Epidermal melanocyte (primary cell): ENCODE measurements around the gene DMD.
"Not testable (repeated sequence)": the region's sequence is repeated elsewhere in the genome, so short reads cannot be mapped to it uniquely, and the experiment has no call there.

Source experiments
- DNase-seq: peaks from one replicate; pipeline ENCODE4 v3.0.0; 2011; ENCODE audit warnings: low spot score; ENCODE audit not compliant: insufficient read length

Gene DMD

DNA sequence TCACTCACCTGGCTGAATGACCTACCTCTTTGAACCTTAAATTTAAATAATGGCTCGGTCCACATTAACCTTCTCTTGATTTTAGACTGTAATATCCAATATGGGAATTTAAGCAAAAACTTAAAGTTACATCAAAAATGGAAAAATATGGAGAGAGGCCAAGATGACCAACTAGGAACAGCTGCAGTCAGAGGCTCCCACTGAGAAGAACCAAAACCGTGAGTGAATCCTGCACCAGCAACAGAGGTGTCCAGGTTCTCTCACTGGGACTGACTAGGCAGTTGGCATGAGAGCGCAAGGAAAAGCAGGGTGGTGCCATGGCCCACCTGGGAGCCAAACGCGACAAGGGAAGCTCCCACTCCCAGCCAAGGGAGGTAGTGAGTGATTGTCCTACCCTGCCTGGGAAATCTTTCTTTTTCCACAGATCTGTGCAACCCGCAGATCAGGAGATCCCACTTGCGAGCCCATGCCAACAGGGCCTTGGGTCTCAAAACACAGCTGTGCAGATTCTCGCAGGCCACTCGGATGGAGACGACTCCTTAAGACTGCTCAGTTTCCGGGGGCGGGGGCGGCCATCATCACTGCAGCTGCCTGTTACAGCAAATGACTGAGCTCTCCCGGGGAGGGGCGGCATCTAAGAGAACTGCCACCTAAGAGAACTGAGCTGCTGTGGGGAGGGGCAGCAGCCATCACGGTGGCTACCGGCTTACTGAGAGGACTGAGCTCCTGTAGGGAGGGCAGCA, 343.4 kb downstream of the DMD start:
- DNase-seq, result no peak

DNA sequence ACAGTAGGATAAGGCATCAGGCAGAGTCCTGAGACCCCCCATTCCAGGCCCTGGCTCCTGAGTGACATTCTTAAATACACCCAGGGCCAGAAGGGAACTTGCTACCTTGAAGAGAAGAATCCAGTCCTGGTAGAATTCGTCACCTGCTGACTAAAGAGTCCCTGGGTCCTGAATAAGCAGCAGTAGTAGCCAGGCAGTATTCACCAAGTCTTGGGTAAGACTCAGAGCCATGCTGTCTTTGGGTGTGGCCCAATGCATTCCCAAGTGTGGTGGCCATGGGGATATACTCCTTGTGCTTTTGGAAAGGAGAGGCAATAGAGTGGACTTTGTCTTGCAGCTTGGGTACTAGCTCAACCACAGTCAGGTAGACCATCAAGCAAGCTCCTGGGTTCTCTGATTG, 359.1 kb downstream of the DMD start:
- DNase-seq, result no peak

DNA sequence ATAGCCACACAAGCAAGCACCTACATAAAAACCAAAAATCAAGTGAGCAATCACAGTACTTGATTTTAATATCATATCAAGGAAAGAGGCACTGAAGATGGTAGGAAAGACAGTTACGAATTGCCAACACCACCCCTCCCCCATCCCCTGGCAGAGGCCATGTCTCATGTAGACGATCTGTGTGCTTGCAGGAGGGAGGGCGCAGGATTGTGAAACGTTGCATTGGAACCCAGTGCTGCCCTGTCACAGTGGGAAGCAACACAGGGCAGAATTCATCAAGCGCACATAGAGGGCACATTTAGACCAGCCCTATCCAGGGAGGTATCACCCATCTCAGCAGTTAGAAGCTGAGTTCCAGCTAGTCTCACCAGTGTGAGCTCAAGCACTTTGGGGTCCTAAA, 359.8 kb downstream of the DMD start:
- no peak for DNase-seq

DNA sequence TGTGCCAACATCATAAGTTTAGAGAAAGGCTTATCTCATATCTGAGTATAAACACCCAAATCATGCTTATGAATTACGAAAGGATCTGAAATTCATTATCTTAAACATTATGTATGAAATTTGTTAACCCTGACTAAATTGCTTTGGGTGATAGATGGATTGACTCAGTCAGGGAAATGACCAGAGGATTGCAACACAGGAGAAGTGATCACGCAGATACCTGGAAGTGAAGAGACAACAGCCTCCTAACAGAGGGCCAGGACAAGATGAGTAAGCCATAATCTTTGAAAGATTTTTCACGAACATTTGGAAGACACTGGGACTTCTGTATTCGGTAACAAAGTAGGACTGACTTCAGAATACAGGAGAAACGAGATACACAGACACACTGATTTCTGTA, 363.4 kb downstream of the DMD start:
- DNase-seq, result no peak

DNA sequence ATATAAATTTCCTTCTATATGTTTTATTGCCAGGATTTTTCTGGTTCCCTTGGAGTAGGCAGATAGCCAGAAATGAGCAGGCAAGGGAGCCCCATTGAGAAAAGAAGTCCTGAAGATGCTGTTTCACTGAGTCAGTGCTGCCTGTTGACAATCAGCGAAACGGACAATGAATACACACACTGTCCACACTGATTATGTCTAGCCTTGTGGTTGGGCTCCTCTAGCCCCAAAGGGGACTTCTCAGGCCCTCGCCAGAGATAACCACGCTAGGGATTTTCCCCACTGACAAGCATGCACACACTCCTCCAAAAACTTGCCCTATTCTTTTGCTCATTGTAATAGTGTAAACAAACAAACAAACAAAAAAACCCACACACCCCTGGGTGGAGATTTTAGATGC, 369.3 kb downstream of the DMD start:
- DNase-seq, result no peak

DNA sequence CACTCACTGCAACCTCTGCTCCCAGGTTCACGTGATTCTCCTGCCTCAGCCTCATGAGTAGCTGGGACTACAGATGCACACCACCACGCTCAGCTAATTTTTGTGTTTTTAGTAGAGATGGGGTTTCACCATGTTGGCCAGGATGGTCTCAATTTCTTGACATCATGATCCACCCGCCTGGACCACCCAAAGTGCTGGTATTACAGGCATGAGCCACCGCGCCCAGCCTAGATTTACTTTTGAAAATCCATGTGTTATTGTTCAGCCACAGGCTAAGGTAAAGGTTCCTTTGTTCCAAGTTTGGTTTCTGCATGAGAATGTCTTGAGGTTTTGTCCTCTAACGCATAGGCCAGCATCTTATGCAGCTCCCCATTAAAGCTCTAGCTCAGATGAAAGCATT, 371.6 kb downstream of the DMD start:
- no peak for DNase-seq

DNA sequence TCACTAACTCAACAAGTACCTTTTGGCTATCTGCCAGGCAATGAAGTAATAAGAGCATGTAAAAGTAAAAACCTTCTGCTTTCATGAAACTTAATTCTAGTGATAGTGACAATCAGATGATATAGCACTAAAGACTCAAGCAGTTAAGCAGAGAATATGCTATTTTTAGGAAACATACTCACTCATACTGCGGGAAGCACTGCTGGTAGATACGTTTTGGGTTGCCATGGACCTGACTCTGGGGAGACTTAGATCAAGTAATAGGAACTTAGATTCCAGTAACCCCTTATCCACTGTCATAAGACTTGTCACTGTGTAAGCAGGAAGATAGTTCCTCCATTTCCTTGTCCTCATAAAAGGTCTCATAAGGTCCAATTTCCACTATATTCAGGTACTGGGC, 386.3 kb downstream of the DMD start:
- no peak for DNase-seq

DNA sequence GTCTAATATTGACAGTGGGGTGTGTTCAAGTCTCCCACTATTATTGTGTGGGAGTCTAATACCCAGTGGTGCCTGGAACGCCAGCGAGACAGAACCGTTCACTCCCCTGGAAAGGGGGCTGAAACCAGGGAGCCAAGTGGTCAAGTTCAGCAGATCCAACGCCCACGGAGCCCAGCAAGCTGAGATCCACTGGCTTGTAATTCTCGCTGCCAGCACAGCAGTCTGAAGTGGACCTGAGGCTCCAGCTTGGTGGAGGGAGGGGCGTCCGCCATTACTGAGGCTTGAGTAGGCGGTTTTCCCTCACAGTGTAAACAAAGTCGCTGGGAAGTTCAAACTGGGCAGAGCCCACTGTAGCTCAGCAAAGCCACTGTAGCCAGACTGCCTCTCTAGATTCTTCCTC, 407.3 kb downstream of the DMD start:
- no peak for DNase-seq

DNA sequence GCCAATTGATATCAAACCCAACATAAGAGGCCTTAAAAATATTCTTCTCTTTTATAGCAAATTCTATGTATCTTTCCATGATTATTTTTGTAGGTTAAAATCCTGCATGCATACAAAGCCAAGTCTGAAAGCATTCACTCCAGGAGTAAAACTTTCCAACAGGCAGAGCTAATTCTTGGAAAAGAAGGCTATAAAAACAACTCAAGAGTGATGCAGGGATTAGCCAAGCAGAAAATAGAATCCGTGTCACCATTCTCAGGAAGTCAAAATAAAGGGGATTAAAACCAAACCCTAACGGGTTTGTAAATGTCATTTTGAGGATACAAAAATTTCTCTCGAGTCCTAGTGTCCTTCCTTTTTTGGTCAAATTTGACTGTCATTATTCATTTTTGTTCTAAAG, 412.4 kb downstream of the DMD start:
- no peak for DNase-seq

DNA sequence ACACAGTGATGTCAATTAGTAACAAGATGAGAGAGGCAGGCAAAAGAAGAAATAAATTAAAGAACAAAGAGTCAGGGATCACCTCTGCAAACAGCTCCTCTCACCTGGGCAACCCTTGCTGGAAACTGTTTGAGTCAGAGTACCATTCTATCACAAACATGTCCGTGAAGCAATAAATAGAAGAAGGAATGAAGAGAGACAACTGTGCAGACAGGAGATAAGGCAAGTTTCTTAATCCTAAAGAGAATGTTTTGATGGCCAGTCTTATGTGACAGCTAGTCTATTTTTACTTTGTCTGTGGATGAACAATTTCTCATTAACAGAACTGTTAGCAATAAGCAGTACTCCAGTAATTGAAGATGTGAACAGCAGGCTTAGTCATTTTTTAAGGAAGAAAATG, 422.4 kb downstream of the DMD start:
- DNase-seq, result no peak

DNA sequence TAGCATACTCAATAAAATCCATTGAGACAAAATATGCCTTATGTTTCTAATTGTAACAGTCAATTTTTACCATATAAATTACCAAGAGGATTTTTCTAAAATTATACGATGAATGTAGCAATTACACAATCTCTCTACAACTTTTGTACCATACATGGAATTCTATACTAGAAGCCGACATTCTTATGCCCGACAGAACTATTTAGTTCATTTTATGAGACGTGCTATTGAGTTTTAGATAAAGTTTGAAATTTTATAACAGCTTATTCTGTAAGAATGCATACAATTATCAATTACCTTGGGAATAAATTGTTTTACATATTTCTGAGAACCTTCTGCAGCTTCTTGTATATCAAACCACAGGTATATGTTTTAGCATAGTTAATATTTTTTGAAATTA, 431.2 kb downstream of the DMD start:
- DNase-seq, result no peak

DNA sequence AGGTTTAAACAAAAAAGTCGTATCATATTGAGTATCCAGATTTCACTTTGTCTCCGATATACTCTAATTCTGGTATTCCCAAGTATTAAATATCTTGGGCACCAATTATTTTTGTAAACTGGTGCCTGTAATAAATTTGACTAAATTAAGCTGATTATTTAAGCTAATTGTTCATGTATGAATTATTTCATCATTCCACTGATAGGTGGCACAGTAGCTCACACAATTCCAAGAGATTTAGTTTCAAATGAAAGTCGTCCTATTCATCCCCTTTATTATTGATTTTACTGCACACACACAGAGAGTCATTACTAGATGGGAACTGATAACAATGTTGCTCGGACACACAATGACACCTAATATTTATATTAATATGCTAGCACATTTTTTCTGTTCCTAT, 432.4 kb downstream of the DMD start:
- DNase-seq, result no peak

DNA sequence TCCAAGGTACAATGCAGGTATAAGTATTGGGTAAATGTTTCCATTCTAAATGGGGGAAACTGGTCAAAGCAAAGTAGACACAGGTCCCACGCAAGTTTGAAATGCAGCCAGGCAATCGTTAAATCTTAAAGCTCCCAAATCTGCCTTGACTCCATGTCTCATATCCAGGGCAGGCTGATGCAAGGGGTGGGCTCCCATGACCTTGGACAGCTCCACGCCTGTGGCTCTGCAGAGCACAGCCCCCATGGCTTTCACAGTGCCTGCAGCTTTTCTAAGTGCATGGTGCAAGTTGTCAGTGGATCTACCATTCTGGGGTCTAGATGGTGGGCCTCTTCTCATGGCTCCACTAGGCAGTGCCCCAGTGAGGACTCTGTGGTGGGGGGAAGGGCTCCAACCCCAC, 436.4 kb downstream of the DMD start:
- DNase-seq, result no peak

DNA sequence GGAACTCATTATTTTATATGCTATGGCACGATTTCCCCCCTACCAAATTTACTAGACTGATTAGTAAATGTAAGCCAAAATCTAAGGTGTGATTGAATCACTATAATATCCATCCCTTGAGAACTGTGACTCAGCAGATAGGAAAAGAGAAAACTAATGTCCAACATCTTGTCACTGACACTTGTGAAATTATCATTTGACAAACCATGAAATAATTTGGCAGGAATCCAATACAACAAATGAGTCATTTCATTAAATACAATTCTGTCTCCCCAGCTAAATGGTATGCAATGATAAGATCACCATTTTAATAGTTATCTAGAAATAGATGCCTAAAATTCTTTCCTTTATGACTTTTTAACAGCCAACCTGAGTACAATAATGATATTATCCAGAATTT, 462.3 kb downstream of the DMD start:
- no peak for DNase-seq

DNA sequence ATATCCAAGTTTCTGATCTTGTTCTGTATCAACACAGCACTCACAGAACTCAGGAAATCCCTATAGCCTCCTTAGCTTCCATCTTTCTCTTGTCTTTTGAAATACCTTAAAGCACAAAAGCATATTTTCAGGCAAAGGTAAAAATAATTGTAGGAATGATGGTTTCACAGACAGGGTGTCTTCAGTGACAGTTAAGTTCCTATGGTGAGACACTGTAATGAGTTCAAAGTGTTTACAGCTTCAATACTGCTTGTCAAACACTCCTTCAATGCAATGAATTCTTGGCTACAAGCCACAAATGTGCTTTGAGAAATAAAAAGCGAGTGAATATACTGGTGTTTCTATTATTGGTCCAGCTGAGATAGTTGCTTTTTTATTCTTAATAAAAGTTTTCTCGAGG, 466.0 kb downstream of the DMD start:
- no peak for DNase-seq

DNA sequence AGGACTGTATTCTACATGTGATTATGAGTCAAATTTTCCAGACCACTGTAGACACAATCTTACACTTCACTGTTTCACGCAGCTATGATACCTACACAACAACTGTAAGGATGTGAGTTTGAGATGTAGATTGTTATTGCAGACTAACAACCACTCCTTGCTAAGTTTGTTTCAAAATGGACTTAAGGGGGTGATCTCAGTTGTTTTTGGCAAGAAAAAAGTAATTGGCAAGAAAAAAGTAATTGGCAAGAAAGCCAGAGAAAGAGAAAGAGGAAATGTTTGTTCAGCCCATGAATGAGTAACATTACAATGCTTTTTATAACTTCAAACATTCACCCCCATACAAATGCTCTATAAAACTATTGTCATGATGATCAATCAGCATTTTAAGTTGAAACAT, 466.4 kb downstream of the DMD start:
- no peak for DNase-seq

DNA sequence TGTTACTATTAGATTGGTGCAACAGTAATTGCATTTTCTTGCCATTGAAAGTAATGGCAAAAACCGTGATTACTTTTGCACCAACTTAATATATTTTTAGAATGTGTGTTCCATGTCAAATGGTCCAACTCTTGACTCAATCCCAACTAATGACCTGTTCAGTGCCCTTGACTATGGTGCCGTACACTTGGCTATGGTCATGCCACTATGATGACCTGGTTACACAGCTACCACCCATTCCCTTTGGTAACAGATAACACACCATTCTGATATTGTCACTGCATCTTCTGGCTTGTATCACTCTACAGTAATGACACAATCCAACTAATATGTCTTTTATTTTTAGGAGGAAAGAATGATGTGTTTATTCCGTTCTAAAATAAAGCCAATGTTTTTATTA, 469.4 kb downstream of the DMD start:
- DNase-seq, result no peak

DNA sequence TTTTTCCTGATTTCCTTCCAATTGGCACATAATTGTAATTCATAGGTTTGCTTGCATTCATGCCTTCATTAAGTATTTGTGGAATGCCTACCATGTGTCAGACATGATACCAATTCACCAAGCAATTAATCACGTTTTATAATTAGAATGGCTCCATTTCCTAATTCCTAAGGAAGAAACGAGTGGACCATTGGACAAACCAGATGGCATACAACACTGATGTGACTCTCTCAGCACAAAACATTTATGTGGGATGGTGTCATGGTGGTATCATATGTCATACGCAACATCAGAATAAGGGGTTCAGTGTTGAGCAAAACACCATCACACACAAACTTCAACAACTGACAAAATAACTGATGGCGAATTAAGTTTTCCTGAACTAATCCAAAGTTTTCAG, 502.8 kb downstream of the DMD start:
- no peak for DNase-seq

DNA sequence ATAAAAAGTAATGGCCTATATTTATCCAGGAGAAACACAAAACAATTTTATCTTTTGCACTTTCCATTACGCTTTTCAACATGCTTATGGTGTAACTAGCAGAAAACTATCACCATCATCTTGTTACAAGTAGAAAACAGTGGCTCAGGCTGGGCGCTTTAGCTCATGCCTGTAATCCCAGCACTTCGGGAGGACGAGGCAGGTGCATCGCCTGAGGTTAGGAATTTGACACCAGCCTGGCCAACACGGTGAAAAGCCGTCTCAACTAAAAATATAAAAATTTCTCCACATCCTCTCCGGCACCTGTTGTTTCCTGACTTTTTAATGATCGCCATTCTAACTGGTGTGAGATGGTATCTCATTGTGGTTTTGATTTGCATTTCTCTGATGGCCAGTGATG, 506.0 kb downstream of the DMD start:
- DNase-seq, result not testable (repeated sequence)

DNA sequence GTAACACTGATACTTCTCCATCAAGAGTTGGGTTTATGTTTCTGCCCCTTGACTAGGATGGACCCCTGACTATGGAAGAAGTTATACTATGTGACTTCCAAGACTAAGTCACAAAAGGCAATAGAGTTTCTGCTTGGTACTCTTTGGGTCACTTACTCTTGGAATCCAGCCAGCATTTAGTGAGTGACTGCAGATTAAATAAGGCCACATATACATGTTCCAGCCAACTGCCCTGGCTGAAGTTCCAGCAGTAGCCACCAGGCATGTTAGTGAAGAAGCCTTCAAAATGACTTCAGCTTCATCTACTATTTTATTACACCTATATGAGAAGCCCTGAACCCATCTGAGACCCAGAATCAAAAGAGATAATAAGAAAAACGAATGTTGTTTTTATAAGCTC, 524.0 kb downstream of the DMD start:
- DNase-seq, result no peak

DNA sequence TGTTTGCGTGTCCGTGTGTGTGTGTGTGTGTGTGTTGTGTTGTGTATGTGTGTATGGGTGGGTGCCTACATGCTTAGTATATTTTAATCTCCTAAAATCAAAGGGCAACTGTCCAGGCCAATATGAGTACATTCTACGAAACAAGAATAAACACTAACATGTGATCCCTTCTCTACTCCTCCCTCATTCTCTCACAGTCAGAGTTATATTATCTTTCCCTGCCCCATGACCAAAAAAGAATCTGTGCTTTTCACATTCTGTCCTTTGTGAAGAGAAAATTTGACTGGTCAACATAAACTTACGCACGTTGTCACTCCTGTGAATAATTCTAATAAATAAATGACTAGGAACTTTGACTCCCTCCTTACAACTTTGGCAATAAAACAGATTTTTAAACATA, 532.9 kb downstream of the DMD start:
- DNase-seq, result no peak

DNA sequence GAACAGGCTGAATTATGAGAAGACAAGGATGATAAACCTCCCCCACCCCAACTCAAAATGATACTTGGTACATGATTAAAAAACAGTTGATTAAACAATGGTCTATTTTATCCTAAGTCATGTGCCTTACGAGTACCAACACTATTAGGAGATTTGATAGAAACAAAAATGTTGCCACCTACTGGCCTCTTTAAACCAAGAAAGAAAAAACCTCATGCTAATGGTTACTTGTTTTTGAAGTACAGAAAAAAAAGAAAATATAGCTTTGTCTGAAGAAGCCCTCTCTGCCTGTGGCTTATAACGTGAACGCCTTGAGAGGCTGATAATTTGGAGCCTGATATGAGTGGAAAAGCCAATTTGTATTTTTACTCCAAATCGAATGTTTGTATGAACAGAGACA, 538.2 kb downstream of the DMD start:
- DNase-seq, result no peak

DNA sequence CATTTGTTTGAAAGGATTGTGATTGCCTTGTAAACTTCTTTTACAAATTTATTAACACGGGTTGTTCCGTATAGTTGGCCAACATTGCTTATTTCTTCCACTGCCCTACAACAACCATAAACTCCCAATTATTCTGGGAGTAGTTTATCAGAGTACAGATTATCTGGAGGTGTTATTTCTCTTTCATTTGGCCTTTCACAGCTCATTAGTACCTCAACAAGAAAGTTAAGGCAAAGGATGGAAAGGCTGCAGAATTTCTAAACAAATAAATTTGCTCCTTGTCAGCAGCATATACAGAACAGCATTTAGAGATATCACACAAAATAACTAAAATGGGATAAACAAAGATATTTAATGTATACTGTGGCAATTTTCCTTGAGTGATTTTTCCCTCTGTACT, 548.8 kb downstream of the DMD start:
- no peak for DNase-seq
